Pancreas (tissue), 10 donors: ENCODE measurements around the gene LIM2. TPM values are rescaled to one million over a fixed set of nuclear protein-coding genes. Genes with fewer than 3 reads are reported as not detected.

Experiments used
- ATAC-seq, 4 donors: fragments of 200-7000 bp; cut with Tn5 transposase; one replicate each; pipeline versions ENCODE4 v1.8.0 to v1.9.1; 2020; ENCODE audit warnings: mild to moderate bottlenecking in 4 of 4, moderate library complexity in 4 of 4
- DNase-seq, 6 donors: peaks; one replicate each; pipeline ENCODE4 v3.0.0-alpha.2; 2020
- FAIRE-seq: peaks from 2 replicates; lab custom pipeline; 2012; peaks lifted over from hg19 to GRCh38; lab: Jason Lieb, UNC
- H3K27ac ChIP-seq, 4 donors: fragments of 200-600 bp; sonication (generic); 1 replicate in 3 of 4; 2 replicates in 1 of 4; pipeline versions ENCODE4 v1.5.0 to v1.8.0; 2020
- H3K27me3 ChIP-seq, 4 donors: fragments of 200-600 bp; one replicate each; pipeline ENCODE4 v1.8.0; 2021
- H3K36me3 ChIP-seq, 3 donors: fragments of 200-600 bp; sonication (generic) in 1 of 3; one replicate each; pipeline versions ENCODE4 v1.5.0 to v1.8.0; 2020 to 2021
- H3K4me1 ChIP-seq, 3 donors: fragments of 200-600 bp; one replicate each; pipeline ENCODE4 v1.8.0; 2021
- H3K4me3 ChIP-seq, 4 donors: fragments of 200-600 bp; sonication (generic) in 2 of 4; one replicate each; pipeline versions ENCODE4 v1.5.0 to v1.8.0; 2020 to 2021
- H3K9me3 ChIP-seq, 4 donors: fragments of 200-600 bp; one replicate each; pipeline ENCODE4 v1.8.0; 2021
- CTCF ChIP-seq, 4 donors: fragments of 200-600 bp; sonication (generic) in 3 of 4; IDR thresholded peaks; one replicate each; pipeline versions ENCODE4 v1.5.0 to v1.8.0; 2021; ENCODE audit warnings: antibody characterized with exemption in 4 of 4
- WGBS, 2 donors: extraction: QIAGEN DNeasy Blood & Tissue Kit; methylation state at CpG; one replicate each; pipeline ENCODE4 v1.1.7; 2013; 5-methylcytosine and 5-hydroxymethylcytosine counted together
- intact Hi-C, 3 donors: fragments of 100-400 bp; cut with DNase I; formaldehyde crosslinking; loops; one replicate each; pipeline versions ENCODE4 v1.11.1 to v1.14.2; 2022
- polyA plus RNA-seq, 2 donors: library from polyadenylated mRNA; stranded (reverse); fragments of 200-250 nt; gene quantifications; one replicate each; pipeline ENCODE4 v1.2.3, GENCODE V29; 2013
- total RNA-seq, 6 donors: library from RNA; stranded (reverse); fragmentation: NEBNext Ultra II Directional in 4 of 6; extraction: Animal tissue kit (Norgen Biotek cat#: 25700) in 4 of 6; gene quantifications; one replicate each; pipeline versions ENCODE4 v1.2.1 to v1.2.4, GENCODE V29; 2021 to 2023
- donor health status: healthy with polysubstance abuse.
- donor health status: DM: no; HTN: no; CAD: no; lungs with moderate emphysema.
- donor health status: DM: no; HTN: no; CAD: no.
- donor health status: control.
- donor health status: control.
- donor health status: Bipolar disorder and iron deficiency.
- donor health status: DM: yes; HTN: yes; CAD: no.
- donor health status: DM: no; HTN: no; CAD: no.
- donor health status: DM: no; HTN: no; CAD: no.
- donor health status: DM: yes; HTN: yes; CAD: no.

The LIM2 gene
- total and polyA plus RNA-seq, 8 donors: not detected

GRCh38 chr19:51365965-51366388 lies 21.8 kb downstream of the LIM2 start, which contains the start of gene ETFB:
ETFB (minus strand) TSS chr19:51366388; CDS start chr19:51366326, 62 bp downstream.
- no peak for DNase-seq
- FAIRE-seq: no peak

GRCh38 chr19:51365211-51365964 lies 22.4 kb downstream of the LIM2 start:
- DNase-seq: peak in 2 of 6 donors; percentile 30 to 41
- peak overlapping the region; percentile 93 to 97 (median 96) for H3K27ac ChIP-seq
- no peak for TF ChIP-seq CTCF (IDR thresholded peaks at IDR 0.05)
- FAIRE-seq: no peak
- peak in 3 of 4 donors; percentile 0 to 3 (median 2) for ATAC-seq
- H3K4me3 ChIP-seq: peak overlapping the region; percentile 48 to 81 (median 59)
- H3K36me3 ChIP-seq: no peaks in the 10 kb centered on the region
- no peaks in the 10 kb centered on the region for H3K27me3 ChIP-seq
- peaks cover 3 to 6% (median 5%) of the 10 kb centered on the region in 3 donors for H3K4me1 ChIP-seq
- H3K9me3 ChIP-seq: no peaks in the 10 kb centered on the region
- intact Hi-C loops: no loop called here
- WGBS, 2 donors: 6 to 11% methylated on average over 10 of the region's 10 CpGs

More at GRCh38 chr19:51365965-51366388, 21.8 kb downstream of the LIM2 start, which contains the start of gene ETFB:
- intact Hi-C loops: no loop called here
- peak within 1 kb of the TSS; percentile 48 to 81 (median 59) for H3K4me3 ChIP-seq
- ATAC-seq: no peak
- 0 to 1% methylated on average over 27 of the region's 27 CpGs for WGBS, 2 donors
- no peaks in the 10 kb centered on the region for H3K9me3 ChIP-seq
- peaks cover 3 to 6% (median 5%) of the 10 kb centered on the region in 3 donors for H3K4me1 ChIP-seq
- H3K27me3 ChIP-seq: no peaks in the 10 kb centered on the region
- H3K36me3 ChIP-seq: no peaks in the 10 kb centered on the region
- H3K27ac ChIP-seq: peak within 1 kb of the TSS; percentile 93 to 97 (median 96)
- TF ChIP-seq CTCF (IDR thresholded peaks at IDR 0.05): no peak

- no peak overlapping the region for H3K27ac ChIP-seq
- no peaks in the 10 kb centered on the region for H3K27me3 ChIP-seq
- no peak for TF ChIP-seq CTCF (IDR thresholded peaks at IDR 0.05)
- H3K4me1 ChIP-seq: peaks cover 3 to 6% (median 5%) of the 10 kb centered on the region in 3 donors
- H3K4me3 ChIP-seq: no peak overlapping the region
- WGBS, 2 donors: 89 to 92% methylated on average over 15 of the region's 15 CpGs
- no peak for FAIRE-seq
- no peaks in the 10 kb centered on the region for H3K9me3 ChIP-seq
- H3K36me3 ChIP-seq: no peaks in the 10 kb centered on the region
- ATAC-seq: no peak
- no peak for DNase-seq
- intact Hi-C loops: no loop called here
These were observed 23.3 kb downstream of the LIM2 start for GRCh38 chr19:51364200-51365106.

GRCh38 chr19:51361239-51361638 lies 26.5 kb downstream of the LIM2 start:
- H3K4me3 ChIP-seq: no peak overlapping the region
- H3K9me3 ChIP-seq: no peaks in the 10 kb centered on the region
- TF ChIP-seq CTCF (IDR thresholded peaks at IDR 0.05): no peak
- FAIRE-seq: no peak
- no peaks in the 10 kb centered on the region for H3K36me3 ChIP-seq
- WGBS, 2 donors: 89 to 91% methylated on average over 13 of the region's 13 CpGs
- no peak for ATAC-seq
- intact Hi-C loops: no loop called here
- DNase-seq: no peak
- H3K27me3 ChIP-seq: no peaks in the 10 kb centered on the region
- H3K27ac ChIP-seq: no peak overlapping the region
- peaks cover 3 to 6% (median 5%) of the 10 kb centered on the region in 3 donors for H3K4me1 ChIP-seq
